H1 (cell line): Measurements from ENCODE around the gene ANXA7. TPM values are rescaled to one million over a fixed set of nuclear protein-coding genes. Genes with fewer than 3 reads are reported as not detected.

ENCODE experiments used
- ASH2L ChIP-seq: fragments of 200-600, 300-600 bp; sonication (generic); IDR thresholded peaks from one replicate; pipeline ENCODE4 v1.7.1; 2017; ENCODE audit warnings: low read length
- BRCA1 ChIP-seq: IDR thresholded peaks from 2 replicates; pipeline ENCODE4 v1.6.1; 2012; ENCODE audit warnings: low read depth, low read length, improper control_type of control experiment
- CREB1 ChIP-seq: IDR thresholded peaks from 2 replicates; pipeline ENCODE4 v1.6.1; 2012; ENCODE audit warnings: inconsistent platforms
- JUN ChIP-seq: IDR thresholded peaks from 2 replicates; pipeline ENCODE4 v1.6.1; 2011; ENCODE audit warnings: low read depth, mild to moderate bottlenecking, improper control_type of control experiment, low read length
- KDM4A ChIP-seq: IDR thresholded peaks from one replicate; pipeline ENCODE4 v1.7.1; 2012; ENCODE audit warnings: low read depth, mild to moderate bottlenecking, moderate library complexity, low read length, inconsistent platforms; ENCODE audit not compliant: severe bottlenecking
- PHF8 ChIP-seq: fragments of 200-600 bp; sonication (generic); conservative IDR thresholded peaks from 2 replicates; pipeline ENCODE4 v1.7.1; 2012; ENCODE audit warnings: low read depth, mild to moderate bottlenecking, inconsistent platforms, low read length, moderate library complexity
- RAD21 ChIP-seq, 2 experiments: IDR thresholded peaks in 1 of 2; conservative IDR thresholded peaks in 1 of 2; 2 replicates each; pipeline ENCODE4 v1.6.1; 2011; ENCODE audit warnings: low read depth in 2 of 2, low read length in 2 of 2, improper control_type of control experiment in 1 of 2, inconsistent platforms in 1 of 2, mild to moderate bottlenecking in 1 of 2, moderate library complexity in 1 of 2
- SAP30 ChIP-seq: fragments of 300-600 bp; sonication (generic); IDR thresholded peaks from 2 replicates; pipeline ENCODE4 v1.7.1; 2012; ENCODE audit warnings: low read length, moderate library complexity, mild to moderate bottlenecking, inconsistent platforms; ENCODE audit not compliant: insufficient read depth, insufficient replicate concordance
- polyA plus RNA-seq, 7 experiments: library from polyadenylated mRNA; depleted of rRNA in 3 of 7; stranded (reverse) in 5 of 7; unstranded in 2 of 7; fragments of >200 nt in 5 of 7; fragments of 200-250 nt in 2 of 7; gene quantifications; 1 replicate in 5 of 7; 2 replicates in 1 of 7; 4 replicates in 1 of 7; pipeline versions ENCODE4 v1.2.1 to v1.2.3, GENCODE V29; 2011 to 2013; ENCODE audit warnings: missing spikeins in 2 of 7, mixed read lengths in 2 of 7
- total RNA-seq: library from RNA; stranded (reverse); fragmentation: NEBNext Ultra II Directional; extraction: Animal tissue kit (Norgen Biotek cat#: 25700); gene quantifications from 2 replicates; pipeline ENCODE4 v1.2.1, GENCODE V29; 2021

The ANXA7 gene
- total and polyA plus RNA-seq, 2 of the 8 experiments (the other 6 are each of a cell fraction or from before 2014, with no cell fraction given) = 37.1 to 63.6 TPM

GRCh38 chr10:73357166-73357565 is 56.7 kb downstream of the ANXA7 start (continued):
- no peak for TF ChIP-seq JUN
- no peak for TF ChIP-seq BRCA1
- no peak for TF ChIP-seq KDM4A
- no peak for TF ChIP-seq CREB1
- no peak for TF ChIP-seq ASH2L
- TF ChIP-seq RAD21 (IDR thresholded peaks at IDR 0.05 in 1 of 2, conservative IDR thresholded peaks at IDR 0.05 in 1 of 2; ENCODE audit: low read depth in 2 of 2, low read length in 2 of 2) = no peak
- no peak for TF ChIP-seq SAP30
- TF ChIP-seq PHF8 = no peak
